Progenitor cell of endocrine pancreas (in vitro differentiated cells): ENCODE measurements around the gene MRTFA. TPM values are rescaled to one million over a fixed set of nuclear protein-coding genes. Genes with fewer than 3 reads are reported as not detected.

ENCODE experiments used
- DNase-seq: peaks from one replicate; pipeline ENCODE4 v3.0.0; 2021; ENCODE audit warnings: low spot score; ENCODE audit not compliant: unreplicated experiment
- H3K27ac Mint-ChIP-seq: 2 replicates; pipeline ENCODE4 v1.8.0; 2021; ENCODE audit warnings: mild to moderate bottlenecking, moderate library complexity, mixed read lengths
- H3K27me3 Mint-ChIP-seq: 2 replicates; pipeline ENCODE4 v1.8.0; 2021; ENCODE audit warnings: mixed read lengths
- H3K36me3 Mint-ChIP-seq: 2 replicates; pipeline ENCODE4 v1.8.0; 2022; ENCODE audit warnings: mixed read lengths; ENCODE audit not compliant: insufficient read depth
- H3K4me1 Mint-ChIP-seq: 2 replicates; pipeline ENCODE4 v1.8.0; 2021; ENCODE audit warnings: low read depth, mixed read lengths
- H3K4me3 Mint-ChIP-seq: 2 replicates; pipeline ENCODE4 v1.8.0; 2021; ENCODE audit warnings: low read depth, mild to moderate bottlenecking, moderate library complexity, mixed read lengths
- H3K9me3 Mint-ChIP-seq: 2 replicates; pipeline ENCODE4 v1.8.0; 2021; ENCODE audit warnings: low read depth, mixed read lengths
- total RNA-seq: library from RNA; stranded (reverse); gene quantifications from 2 replicates; pipeline ENCODE4 v1.2.1, GENCODE V29; 2021
- TF ChIP-seq, protein P1 (sequence below): fragments of 200-600 bp; sonication (generic); IDR thresholded peaks from one replicate; pipeline ENCODE4 v1.5.0; 2021; ENCODE audit warnings: antibody characterized with exemption, mild to moderate bottlenecking; ENCODE audit not compliant: unreplicated experiment

Gene MRTFA
- total RNA-seq, 1 donor from 2014 or later: 61.9 TPM

DNA sequence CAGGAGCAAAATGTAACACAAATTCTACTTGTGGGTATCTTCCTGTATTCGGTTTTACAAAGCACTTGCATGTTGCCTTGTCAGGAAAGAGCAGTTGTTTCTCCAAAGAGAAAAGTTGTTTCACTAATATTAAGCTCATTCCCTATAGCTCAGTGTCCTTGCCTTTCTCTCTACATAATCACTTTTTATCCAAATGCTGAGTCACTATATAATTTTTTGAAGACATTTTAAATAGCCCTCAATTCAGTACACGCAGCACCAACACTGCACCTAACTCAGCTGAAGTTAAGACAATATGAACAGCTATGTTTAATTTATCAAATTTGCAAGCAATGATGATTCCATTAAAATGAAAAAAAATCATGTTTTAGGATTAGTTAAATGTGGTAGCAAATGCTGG lies 14.5 kb upstream of the MRTFA start:
- TF ChIP-seq, protein P1, sequence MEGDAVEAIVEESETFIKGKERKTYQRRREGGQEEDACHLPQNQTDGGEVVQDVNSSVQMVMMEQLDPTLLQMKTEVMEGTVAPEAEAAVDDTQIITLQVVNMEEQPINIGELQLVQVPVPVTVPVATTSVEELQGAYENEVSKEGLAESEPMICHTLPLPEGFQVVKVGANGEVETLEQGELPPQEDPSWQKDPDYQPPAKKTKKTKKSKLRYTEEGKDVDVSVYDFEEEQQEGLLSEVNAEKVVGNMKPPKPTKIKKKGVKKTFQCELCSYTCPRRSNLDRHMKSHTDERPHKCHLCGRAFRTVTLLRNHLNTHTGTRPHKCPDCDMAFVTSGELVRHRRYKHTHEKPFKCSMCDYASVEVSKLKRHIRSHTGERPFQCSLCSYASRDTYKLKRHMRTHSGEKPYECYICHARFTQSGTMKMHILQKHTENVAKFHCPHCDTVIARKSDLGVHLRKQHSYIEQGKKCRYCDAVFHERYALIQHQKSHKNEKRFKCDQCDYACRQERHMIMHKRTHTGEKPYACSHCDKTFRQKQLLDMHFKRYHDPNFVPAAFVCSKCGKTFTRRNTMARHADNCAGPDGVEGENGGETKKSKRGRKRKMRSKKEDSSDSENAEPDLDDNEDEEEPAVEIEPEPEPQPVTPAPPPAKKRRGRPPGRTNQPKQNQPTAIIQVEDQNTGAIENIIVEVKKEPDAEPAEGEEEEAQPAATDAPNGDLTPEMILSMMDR: no peak
- Mint-ChIP-seq H3K4me3 (no peak overlapping the region), H3K4me1 (peaks cover 11% of the 10 kb centered on the region), H3K27ac (peak overlapping the region; percentile 95), H3K27me3 (no peaks in the 10 kb centered on the region), H3K36me3 (no peaks in the 10 kb centered on the region), H3K9me3 (no peaks in the 10 kb centered on the region)
- DNase-seq: no peak

DNA sequence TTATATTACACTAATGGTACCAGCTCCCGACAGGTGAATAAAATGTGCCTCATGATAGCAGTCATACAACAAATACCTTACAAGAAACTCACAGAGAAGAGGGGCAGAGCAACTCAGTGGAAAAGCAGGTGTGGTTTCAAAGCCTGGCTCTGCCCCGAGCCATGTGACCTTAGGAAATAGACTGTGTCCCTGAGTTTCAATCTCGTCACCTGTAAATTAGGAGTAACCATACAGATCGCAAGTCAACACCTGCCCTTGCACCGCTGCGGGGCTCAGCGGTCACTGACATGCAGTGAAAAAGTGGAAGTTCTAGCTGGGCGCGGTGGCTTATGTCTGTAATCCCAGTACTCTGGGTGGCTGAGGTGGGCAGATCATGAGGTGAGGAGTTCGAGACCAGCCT lies 11.9 kb upstream of the MRTFA start:
- Mint-ChIP-seq H3K27me3 (no peaks in the 10 kb centered on the region), H3K36me3 (no peaks in the 10 kb centered on the region), H3K9me3 (no peaks in the 10 kb centered on the region), H3K4me3 (no peak overlapping the region), H3K4me1 (peaks cover 14% of the 10 kb centered on the region), H3K27ac (no peak overlapping the region)
- no peak for DNase-seq
- TF ChIP-seq, protein P1: no peak

GRCh38 chr22:40645579-40646197 lies 9.2 kb upstream of the MRTFA start:
- no peak for DNase-seq
- Mint-ChIP-seq H3K27ac (no peak overlapping the region), H3K36me3 (no peaks in the 10 kb centered on the region), H3K27me3 (no peaks in the 10 kb centered on the region), H3K9me3 (no peaks in the 10 kb centered on the region), H3K4me1 (peaks cover 12% of the 10 kb centered on the region), H3K4me3 (no peak overlapping the region)
- TF ChIP-seq, protein P1: no peak

- Mint-ChIP-seq H3K36me3 (peaks cover 1% of the 10 kb centered on the region), H3K4me1 (peaks cover 12% of the 10 kb centered on the region), H3K27me3 (no peaks in the 10 kb centered on the region), H3K9me3 (no peaks in the 10 kb centered on the region), H3K27ac (no peak overlapping the region), H3K4me3 (no peak overlapping the region)
- TF ChIP-seq, protein P1: no peak
- DNase-seq: no peak
Observed at GRCh38 chr22:40642316-40642715, 5.8 kb upstream of the MRTFA start.

DNA sequence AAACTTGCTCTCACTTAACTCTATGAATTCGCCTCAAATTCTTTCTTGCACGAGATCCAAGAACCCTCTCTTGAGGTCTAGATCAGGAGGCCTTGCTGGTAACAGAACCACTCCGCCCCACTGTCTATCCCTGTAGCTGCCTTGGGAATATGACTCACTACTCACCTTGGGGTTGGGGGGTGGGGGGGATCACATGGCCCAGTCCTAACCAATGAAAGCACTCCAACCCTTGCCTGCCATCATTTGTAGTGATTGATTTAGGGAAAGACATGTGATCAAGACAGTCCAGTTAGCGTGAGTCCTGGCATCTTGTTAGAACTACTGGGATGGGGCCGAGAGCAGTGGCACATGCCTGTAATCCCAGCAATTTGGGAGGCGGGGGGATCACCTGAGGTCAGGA lies 4.8 kb upstream of the MRTFA start:
- TF ChIP-seq, protein P1: no peak
- Mint-ChIP-seq H3K4me1 (peaks cover 12% of the 10 kb centered on the region), H3K36me3 (peaks cover 1% of the 10 kb centered on the region), H3K4me3 (no peak overlapping the region), H3K9me3 (no peaks in the 10 kb centered on the region), H3K27ac (no peak overlapping the region), H3K27me3 (no peaks in the 10 kb centered on the region)
- no peak for DNase-seq
